Stimulated activated CD4-positive, alpha-beta T cell treated with anti-CD3 and anti-CD28 coated beads, Interleukin-1b, Interleukin-23, amount 100 ng/mL, for 24 hours (primary cell): ENCODE data around the gene SND1.
A peak's percentile ranks its signal among the peaks of the same experiment; 100 is the strongest.

ENCODE experiments used
- DNase-seq, 4 experiments: peaks; one replicate each; pipeline ENCODE4 v3.0.0-alpha.2; 2020; ENCODE audit warnings: low read depth in 4 of 4, low spot score in 1 of 4

The SND1 gene

GRCh38 chr7:128010391-128011127, 358.6 kb downstream of the SND1 start:
- no peak for DNase-seq

GRCh38 chr7:128011131-128011661, 359.2 kb downstream of the SND1 start:
- no peak for DNase-seq

GRCh38 chr7:128014811-128015210, 362.8 kb downstream of the SND1 start:
- DNase-seq: no peak

- no peak for DNase-seq
These were observed 365.5 kb downstream of the SND1 start for GRCh38 chr7:128017460-128017859.

GRCh38 chr7:128017862-128018845, 366.2 kb downstream of the SND1 start:
- DNase-seq: no peak

- DNase-seq: no peak
These were observed 367.3 kb downstream of the SND1 start for GRCh38 chr7:128019288-128019687.

- no peak for DNase-seq
These were observed 368.2 kb downstream of the SND1 start for GRCh38 chr7:128020159-128020558.

- DNase-seq: no peak
These were observed 369.4 kb downstream of the SND1 start for GRCh38 chr7:128021366-128021765.

- DNase-seq: no peak
These were observed 370.9 kb downstream of the SND1 start for GRCh38 chr7:128022631-128023532.

- no peak for DNase-seq
These were observed 372.2 kb downstream of the SND1 start for GRCh38 chr7:128024151-128024550.

GRCh38 chr7:128025380-128025779, 373.4 kb downstream of the SND1 start:
- DNase-seq: no peak

- no peak for DNase-seq
These were observed 373.8 kb downstream of the SND1 start for GRCh38 chr7:128025819-128026218.

GRCh38 chr7:128026551-128026950, 374.6 kb downstream of the SND1 start:
- DNase-seq: no peak

GRCh38 chr7:128027485-128027980, 375.5 kb downstream of the SND1 start:
- DNase-seq: no peak

- DNase-seq: no peak
These were observed 377.5 kb downstream of the SND1 start for GRCh38 chr7:128029405-128029995.

- no peak for DNase-seq
These were observed 378.3 kb downstream of the SND1 start for GRCh38 chr7:128030263-128030653.

GRCh38 chr7:128030654-128031611, 378.9 kb downstream of the SND1 start, which contains the start of gene LRRC4:
TSS of gene LRRC4 (minus strand) at chr7:128031437. CDS start at chr7:128030640, 797 bp downstream.
- peak in 1 of 4 experiments; percentile 11 for DNase-seq

GRCh38 chr7:128031901-128032604, 380.1 kb downstream of the SND1 start:
- DNase-seq: peak; percentile 25 to 38 (median 28)
